HEK293 (cell line): Measurements from ENCODE around the gene TNXB.

Source experiments
- BCL6B ChIP-seq: fragments of 450-650 bp; formaldehyde crosslinking; IDR thresholded peaks from 2 replicates; pipeline ENCODE4 v1.5.1; 2017; ENCODE audit warnings: missing biosample characterization, missing genetic modification characterization
- HOXA7 ChIP-seq: sonication (generic); formaldehyde crosslinking; IDR thresholded peaks from 2 replicates; pipeline ENCODE4 v1.8.1; 2022; ENCODE audit warnings: missing genetic modification reagents, borderline replicate concordance
- ZNF175 ChIP-seq: fragments of 450-650 bp; formaldehyde crosslinking; IDR thresholded peaks from 2 replicates; pipeline ENCODE4 v1.5.1; 2016; ENCODE audit warnings: missing biosample characterization, missing genetic modification characterization
- ZNF23 ChIP-seq: fragments of 450-650 bp; formaldehyde crosslinking; IDR thresholded peaks from 2 replicates; pipeline ENCODE4 v1.5.1; 2016; ENCODE audit warnings: missing biosample characterization, missing genetic modification characterization, borderline replicate concordance
- ZNF391 ChIP-seq: fragments of 450-650 bp; formaldehyde crosslinking; IDR thresholded peaks from 2 replicates; pipeline ENCODE4 v1.5.1; 2016; ENCODE audit warnings: low read depth, missing biosample characterization, missing genetic modification characterization, borderline replicate concordance
- ZNF433 ChIP-seq: fragments of 450-650 bp; formaldehyde crosslinking; IDR thresholded peaks from 2 replicates; pipeline ENCODE4 v1.5.1; 2016; ENCODE audit warnings: missing biosample characterization, missing genetic modification characterization, low read depth
- ZNF555 ChIP-seq: fragments of 450-650 bp; formaldehyde crosslinking; conservative IDR thresholded peaks from 2 replicates; pipeline ENCODE4 v1.5.1; 2017; ENCODE audit warnings: missing biosample characterization, mild to moderate bottlenecking, missing genetic modification characterization, inconsistent platforms
- ZNF704 ChIP-seq: fragments of 450-650 bp; formaldehyde crosslinking; IDR thresholded peaks from 2 replicates; pipeline ENCODE4 v1.5.1; 2016; ENCODE audit warnings: missing biosample characterization, missing genetic modification characterization
- ZNF76 ChIP-seq: fragments of 450-650 bp; formaldehyde crosslinking; IDR thresholded peaks from 2 replicates; pipeline ENCODE4; 2016; ENCODE audit warnings: low read depth, missing biosample characterization, missing genetic modification characterization, borderline replicate concordance
- ZSCAN23 ChIP-seq: fragments of 450-650 bp; formaldehyde crosslinking; IDR thresholded peaks from 2 replicates; pipeline ENCODE4 v1.5.1; 2016; ENCODE audit warnings: missing biosample characterization, missing genetic modification characterization
- TF ChIP-seq, protein P1 (sequence below): fragments of 450-650 bp; formaldehyde crosslinking; IDR thresholded peaks from 2 replicates; pipeline ENCODE4 v1.5.1; 2016; ENCODE audit warnings: missing biosample characterization, missing genetic modification characterization
- TF ChIP-seq, protein P2 (sequence below): fragments of 450-650 bp; formaldehyde crosslinking; IDR thresholded peaks from 2 replicates; pipeline ENCODE4 v1.5.1; 2016; ENCODE audit warnings: missing biosample characterization, missing genetic modification characterization, low read depth

DNA sequence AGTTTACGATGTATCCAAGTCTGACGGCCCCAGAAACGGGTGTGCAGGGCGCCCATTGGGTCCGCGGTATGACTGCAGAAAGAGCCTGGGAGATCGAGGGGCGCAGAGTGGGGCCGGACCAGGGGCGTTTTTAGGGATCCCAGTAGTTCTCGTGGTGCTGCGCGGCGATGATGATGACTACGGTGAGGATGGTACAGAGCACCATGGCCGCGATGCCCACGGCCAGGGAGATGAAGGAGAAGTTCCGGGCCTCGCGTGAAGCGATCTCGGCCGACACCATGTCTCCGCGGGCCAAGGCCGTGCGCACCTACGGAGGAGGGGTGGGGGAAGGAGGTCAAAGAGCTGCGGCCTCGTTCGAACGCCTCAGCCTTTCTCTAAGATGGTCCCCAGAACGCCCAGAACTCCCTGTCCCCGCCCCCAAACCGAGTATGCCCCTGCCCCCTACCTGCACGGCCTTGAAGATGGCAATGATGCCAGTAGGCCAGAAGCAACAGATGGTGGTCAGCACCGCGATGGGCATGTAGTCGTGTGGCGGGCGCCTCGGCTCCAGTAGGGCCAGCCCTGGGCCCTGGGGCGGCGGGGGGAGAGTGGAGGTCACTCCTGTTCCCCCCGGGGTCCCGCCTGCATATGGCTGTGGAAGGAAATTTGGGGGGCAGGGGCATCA is 40.1 kb upstream of the TNXB start:
- TF ChIP-seq ZNF175 (no peak), ZNF76 (no peak), BCL6B (tag by site-specific recombination) (no peak), ZSCAN23 (tag by site-specific recombination) (no peak), ZNF433 (tag by site-specific recombination) (no peak), ZNF391 (tag by site-specific recombination) (no peak), ZNF704 (no peak), HOXA7 (CRISPR knock-in tag) (no peak), ZNF23 (tag by site-specific recombination) (no peak), ZNF555 (tag by site-specific recombination) (no peak)
- TF ChIP-seq, protein P1, sequence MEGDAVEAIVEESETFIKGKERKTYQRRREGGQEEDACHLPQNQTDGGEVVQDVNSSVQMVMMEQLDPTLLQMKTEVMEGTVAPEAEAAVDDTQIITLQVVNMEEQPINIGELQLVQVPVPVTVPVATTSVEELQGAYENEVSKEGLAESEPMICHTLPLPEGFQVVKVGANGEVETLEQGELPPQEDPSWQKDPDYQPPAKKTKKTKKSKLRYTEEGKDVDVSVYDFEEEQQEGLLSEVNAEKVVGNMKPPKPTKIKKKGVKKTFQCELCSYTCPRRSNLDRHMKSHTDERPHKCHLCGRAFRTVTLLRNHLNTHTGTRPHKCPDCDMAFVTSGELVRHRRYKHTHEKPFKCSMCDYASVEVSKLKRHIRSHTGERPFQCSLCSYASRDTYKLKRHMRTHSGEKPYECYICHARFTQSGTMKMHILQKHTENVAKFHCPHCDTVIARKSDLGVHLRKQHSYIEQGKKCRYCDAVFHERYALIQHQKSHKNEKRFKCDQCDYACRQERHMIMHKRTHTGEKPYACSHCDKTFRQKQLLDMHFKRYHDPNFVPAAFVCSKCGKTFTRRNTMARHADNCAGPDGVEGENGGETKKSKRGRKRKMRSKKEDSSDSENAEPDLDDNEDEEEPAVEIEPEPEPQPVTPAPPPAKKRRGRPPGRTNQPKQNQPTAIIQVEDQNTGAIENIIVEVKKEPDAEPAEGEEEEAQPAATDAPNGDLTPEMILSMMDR, result no peak
- TF ChIP-seq, protein P2, sequence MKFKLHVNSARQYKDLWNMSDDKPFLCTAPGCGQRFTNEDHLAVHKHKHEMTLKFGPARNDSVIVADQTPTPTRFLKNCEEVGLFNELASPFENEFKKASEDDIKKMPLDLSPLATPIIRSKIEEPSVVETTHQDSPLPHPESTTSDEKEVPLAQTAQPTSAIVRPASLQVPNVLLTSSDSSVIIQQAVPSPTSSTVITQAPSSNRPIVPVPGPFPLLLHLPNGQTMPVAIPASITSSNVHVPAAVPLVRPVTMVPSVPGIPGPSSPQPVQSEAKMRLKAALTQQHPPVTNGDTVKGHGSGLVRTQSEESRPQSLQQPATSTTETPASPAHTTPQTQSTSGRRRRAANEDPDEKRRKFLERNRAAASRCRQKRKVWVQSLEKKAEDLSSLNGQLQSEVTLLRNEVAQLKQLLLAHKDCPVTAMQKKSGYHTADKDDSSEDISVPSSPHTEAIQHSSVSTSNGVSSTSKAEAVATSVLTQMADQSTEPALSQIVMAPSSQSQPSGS (tag by site-specific recombination), result no peak
